Activated naive CD4-positive, alpha-beta T cell treated with Interleukin-2 at 50 U/mL for 16 hours (primary cell): ENCODE measurements around the gene DEFB114.
"Not testable (repeated sequence)": the region's sequence is repeated elsewhere in the genome, so short reads cannot be mapped to it uniquely, and the experiment has no call there.

ENCODE experiments used
- DNase-seq: peaks from one replicate; pipeline ENCODE4 v3.0.0-alpha.2; 2020

The DEFB114 gene

GRCh38 chr6:49964064-49964463 is at the start of gene DEFB114:
Gene DEFB114, minus strand, starts transcription at chr6:49964164. Its CDS starts 59 bp downstream, at chr6:49964105.
- DNase-seq: no peak

DNA sequence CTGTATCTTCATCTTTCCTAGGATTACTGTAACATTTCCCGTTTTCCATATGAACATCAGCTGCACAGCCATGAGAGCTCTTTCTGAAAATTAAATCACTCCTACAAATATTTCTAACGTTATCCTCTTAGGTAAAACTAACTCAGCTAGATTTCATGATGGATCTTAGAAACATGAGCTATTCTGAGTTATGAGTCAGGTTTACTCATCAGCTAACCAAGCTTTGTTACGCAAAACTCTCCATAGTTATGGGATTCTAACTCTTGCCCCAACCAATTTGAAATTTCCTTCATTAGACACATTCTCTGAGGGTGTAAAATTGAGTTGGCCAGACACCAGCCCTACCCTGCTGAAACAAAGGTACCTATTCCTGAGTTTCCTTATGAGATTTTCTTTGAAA is 43.9 kb upstream of the DEFB114 start:
- no peak for DNase-seq

DNA sequence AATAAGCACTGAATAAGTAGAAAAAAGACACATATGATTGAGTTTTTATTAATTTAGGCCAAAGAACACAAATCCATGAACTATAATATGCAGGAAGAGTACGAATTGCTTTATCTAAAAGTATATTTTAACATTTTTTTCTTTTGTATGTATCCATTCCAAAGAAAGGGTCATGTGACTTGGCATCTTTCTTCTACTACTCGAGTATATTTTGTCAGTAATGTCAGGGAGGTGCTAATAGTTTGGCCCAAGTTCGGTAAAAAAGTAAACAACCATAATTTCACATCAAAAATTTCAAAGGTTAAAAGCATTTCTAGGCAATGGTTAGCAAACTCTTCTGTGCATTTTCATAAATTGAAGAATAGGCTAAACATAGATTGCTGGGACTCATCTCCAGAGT is 39.2 kb upstream of the DEFB114 start:
- DNase-seq: no peak

DNA sequence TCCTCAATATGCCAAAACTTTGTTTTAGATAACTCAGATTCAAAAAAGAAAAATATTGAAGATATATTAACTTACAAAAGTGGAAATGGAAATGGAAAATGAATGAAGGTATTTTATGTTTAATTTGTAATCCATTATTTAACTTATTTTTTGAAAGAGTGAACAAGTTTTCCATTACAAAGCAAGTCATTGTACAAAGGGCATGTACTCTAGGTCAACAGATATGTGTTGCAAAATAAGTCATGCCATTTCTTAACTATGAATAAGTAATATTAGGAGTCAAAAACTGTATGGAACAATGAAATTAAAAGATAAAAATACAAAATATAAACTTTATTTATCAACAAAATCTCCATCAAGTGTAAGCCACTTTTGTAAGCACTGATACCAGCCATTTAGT is 31.3 kb upstream of the DEFB114 start:
- no peak for DNase-seq

GRCh38 chr6:49988900-49989299 is 24.9 kb upstream of the DEFB114 start:
- no peak for DNase-seq

- no peak for DNase-seq
Observed at GRCh38 chr6:49987749-49988148, 23.8 kb upstream of the DEFB114 start.

- DNase-seq: no peak
Observed at GRCh38 chr6:49986551-49986950, 22.6 kb upstream of the DEFB114 start.

DNA sequence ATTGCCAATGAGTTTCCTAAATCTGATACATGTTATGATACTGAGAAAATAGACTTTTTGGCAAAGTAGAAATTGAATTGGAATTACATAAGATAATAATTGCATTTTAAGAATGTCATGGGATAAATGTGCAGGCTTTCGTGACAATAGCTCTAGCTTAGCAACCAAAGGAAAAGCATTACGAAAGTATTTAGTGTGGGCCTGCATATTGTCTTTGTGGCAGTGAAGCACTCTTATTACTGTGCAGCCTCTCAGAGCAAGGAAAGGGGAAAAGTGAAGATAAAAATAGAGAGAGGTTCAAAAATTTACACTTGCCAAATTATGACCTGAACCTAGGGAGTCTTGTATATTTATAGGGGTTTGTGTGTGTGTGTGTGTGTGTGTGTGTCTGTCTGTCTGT is 18.1 kb upstream of the DEFB114 start:
- DNase-seq: no peak

DNA sequence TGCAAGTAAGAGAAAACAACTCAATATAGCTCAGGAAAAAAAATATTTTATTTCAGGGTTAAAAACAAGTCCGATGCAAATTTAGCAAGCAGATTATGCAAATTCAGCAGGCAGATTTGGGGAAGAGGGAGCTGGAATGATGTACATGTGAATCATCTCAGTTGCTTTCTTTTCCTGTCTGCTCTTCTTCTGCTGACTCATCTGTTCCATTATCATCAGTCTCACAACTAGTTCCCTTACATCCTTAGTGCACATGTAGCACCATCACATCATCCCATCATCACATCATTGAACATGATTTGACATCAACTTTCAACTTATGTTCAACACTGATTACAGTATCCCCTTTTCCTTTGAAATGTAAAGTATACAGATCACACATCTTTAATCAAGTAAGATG is 16.9 kb upstream of the DEFB114 start:
- no peak for DNase-seq

DNA sequence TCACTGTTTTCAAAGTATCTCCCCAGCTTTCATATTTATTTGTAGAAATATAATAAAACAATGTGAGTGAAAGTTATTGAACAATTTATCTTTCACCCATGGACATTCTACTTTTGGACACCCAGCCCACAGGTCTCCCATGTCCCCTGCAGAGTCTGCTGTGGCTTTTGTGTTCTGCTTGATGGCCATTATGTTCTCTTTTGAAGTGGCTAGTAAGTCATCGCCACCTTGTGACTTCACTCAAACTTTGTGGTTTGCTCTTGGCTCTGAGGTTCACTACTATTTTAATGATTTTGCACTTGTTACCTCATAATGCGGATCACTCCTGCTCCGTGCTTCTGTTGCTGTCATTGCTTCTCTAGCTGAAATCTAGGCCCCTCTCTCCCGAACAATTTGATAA is 15.6 kb upstream of the DEFB114 start:
- DNase-seq: no peak

DNA sequence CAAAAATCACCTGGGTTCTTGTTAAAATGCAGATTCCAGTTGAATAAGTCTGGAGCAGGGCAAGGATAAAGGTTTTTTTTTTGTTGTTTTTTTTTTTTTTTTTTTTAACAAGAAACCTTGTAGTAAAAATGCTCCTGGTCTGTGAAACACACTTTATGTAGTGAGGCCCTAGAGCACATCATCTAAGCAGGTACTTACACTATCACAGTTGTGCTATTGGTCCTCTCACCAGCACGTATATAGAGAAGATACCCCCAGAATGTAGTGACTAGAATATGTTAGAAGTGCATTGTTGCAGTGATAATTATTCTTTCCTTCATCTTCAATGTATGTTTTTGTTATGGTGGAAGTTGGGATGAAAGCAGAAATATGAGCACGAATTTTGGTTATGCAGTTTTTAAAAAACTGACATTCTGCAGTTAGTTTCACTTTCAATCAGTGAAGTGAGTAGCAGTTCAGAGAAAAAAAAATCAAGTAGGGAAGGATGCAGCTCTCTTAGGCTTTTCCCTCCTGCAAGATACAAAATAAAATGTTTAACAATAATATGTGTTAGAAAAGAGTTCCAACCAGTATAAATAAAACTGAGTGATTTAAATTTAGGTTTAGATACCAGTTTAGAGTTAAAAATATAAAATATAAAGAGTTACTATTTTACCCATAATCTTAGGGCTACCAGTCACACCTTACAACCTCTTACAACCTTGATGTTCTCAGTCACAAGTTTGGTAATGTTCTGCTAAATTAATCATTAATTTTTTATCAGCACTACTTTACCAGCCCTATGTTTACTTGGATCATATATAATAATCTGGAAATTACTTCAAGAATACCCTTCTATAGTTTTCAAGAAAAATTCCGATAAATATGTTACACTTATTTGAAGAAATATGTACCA is 14.6 kb upstream of the DEFB114 start:
- DNase-seq: no peak

DNA sequence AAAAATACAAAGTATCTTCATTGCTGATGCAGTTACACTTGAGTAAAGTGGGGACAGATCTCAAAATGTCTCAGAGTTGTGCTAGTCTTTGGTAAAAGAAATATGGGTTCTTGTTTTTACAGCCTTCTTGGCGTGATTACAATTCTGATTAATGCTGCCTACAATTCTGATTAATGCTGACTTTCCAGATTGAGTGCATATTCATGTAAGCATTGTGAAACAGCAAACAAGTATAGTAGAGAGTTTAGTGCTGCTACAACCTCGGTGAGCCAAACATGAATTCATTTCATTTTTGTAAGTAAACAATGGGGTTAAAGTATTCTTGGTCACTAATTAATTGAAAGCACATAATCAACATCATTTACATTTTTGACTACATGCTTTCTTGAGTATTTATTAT is 5.6 kb upstream of the DEFB114 start, which contains the start of gene DEFB113:
Gene DEFB113 (minus strand): TSS at position 21 of the 400 bp plus-strand sequence. CDS start 0 bp downstream, at position 21.
- no peak for DNase-seq

GRCh38 chr6:49966823-49967222 is 2.9 kb upstream of the DEFB114 start:
- DNase-seq: no peak

DNA sequence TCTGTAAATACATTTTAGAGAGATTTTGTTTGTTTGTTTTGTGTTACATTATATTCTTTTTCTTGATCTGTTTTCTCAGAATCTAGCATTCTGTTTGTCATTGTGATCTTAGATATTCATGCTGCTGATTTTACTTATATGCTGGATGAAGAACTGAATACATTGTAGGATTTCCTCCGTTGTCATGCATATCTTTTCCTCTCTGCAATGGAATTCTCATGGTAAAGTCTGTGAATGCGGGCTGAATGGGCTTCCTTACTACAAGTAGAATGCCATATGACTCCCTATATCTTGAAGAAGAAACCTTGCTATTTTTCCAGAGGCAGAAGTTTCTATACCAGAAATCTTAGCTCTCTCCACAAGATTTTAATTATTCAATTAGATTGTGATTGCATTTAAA is 2.4 kb upstream of the DEFB114 start:
- no peak for DNase-seq

DNA sequence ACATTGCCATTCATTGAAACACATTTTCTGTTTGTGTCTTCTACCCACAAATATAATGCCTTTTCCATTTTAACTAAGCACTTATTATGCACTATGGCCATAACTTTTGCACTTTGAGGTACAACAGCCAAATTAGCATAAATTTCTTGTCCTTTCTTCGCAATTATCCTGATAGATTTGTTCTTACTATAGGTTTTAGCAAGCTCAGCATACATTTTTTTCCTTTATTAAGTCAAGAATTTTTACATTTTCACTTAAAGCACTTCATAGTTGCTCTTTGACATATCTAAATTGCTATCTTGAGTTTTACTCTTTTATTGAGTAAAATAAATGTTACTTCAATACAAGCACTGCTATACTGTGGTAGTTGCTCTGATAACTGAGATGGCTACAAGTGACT is 5.8 kb downstream of the DEFB114 start:
- DNase-seq: no peak

DNA sequence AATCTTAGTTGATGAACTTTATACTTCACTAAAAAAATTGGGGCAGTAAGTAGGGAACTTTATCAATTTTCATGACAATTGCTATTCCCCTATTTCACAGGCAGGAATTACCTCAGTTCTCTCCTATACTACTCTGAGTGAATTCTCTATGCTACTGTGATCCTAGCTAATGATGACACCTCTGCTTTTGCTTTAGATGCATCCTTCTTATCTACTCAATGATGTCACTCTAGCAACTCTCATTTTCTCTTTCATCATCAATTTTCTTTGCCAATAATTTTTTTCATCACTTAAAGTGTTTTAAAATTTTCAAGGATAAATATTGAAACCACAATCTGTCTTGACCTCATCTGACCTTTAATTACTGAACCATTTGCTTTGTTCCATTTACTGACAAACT is 8.1 kb downstream of the DEFB114 start:
- DNase-seq: no peak

DNA sequence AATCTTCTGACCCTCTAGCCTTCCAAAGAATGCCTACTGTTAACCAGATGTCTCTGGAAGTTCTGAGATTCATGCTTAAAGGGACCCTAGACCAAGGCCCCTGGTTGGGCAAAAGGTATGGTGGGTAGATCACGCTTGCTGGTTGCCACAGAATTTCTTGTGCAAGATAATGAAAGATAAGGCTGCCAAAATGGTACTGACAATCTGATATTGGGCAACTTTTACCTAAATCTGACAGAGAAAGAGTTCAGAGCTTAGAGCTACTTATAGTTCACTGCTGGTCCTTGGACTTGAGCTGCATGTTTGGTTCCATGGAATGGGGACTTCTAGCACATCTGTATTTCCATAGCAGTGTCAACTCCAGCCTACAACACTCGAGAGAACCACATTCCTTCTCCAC is 12.0 kb downstream of the DEFB114 start:
- DNase-seq: no peak

DNA sequence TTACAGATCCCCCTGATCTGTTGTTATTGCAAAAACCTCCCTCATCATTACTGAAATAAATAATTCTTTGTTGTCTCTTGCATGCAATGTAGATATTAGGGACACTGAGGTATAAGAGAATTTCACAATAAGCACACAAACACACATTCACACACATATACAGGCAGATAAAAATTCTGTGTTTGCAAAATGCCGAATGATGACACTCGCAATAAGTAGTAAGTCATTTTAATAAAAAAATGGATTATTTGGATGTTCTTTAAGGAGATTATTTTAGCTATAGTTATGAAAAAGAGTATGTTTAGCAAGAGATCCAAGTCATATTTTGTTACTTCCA is 13.6 kb downstream of the DEFB114 start:
- DNase-seq: no peak

DNA sequence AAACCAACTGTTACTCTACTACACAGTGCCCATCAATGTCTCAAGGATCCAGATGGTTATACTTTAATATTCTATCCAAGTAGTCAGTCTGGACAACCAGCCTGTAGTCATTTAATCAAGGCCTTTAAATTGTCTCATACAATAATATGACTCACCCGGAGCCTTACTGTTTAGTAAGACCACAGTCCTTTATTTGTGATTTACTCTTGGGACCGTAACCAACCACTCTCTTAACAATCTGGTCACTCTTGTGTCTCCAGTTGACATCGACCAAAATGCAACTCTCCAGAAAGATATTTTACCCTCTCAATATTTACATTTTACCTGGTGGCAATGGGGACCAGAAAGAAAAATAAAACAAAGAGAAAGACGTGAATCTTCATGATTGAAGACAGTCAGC is 14.9 kb downstream of the DEFB114 start:
- DNase-seq: no peak

- no peak for DNase-seq
Observed at GRCh38 chr6:49946835-49947234, 17.1 kb downstream of the DEFB114 start.

- DNase-seq: not testable (repeated sequence)
Observed at GRCh38 chr6:49944068-49944467, 19.9 kb downstream of the DEFB114 start.

DNA sequence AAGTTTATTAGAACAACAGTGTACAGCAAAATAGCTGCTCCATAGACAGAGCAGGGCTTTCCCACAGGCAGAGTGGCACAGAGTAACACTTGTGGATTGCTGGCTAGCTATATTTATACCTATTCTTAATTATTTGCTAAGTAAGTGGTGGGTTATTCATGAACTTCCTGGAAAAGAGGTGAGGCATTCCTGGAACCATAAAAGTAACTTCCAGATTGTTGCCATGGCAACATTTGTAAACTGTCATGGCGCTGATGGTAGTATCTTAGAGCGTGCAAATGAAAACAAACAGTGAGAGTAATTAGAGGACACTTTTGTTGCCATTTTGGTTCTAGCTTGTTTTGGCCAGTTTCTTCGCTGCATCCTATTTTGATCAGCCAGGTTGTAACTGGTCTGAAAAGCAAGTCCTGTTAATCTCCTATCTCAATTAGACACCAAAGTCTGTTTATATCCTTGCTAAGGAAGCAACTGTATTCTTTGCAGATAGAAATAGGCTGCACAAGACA is 23.9 kb downstream of the DEFB114 start:
- DNase-seq: no peak

GRCh38 chr6:49937811-49938210 is 26.2 kb downstream of the DEFB114 start:
- no peak for DNase-seq

GRCh38 chr6:49937017-49937416 is 26.9 kb downstream of the DEFB114 start:
- DNase-seq: no peak

- no peak for DNase-seq
Observed at GRCh38 chr6:49935387-49935786, 28.6 kb downstream of the DEFB114 start.
